Esophagus muscularis mucosa (tissue), 4 donors: ENCODE results near the gene JMJD6. TPM values are rescaled to one million over a fixed set of nuclear protein-coding genes. Genes with fewer than 3 reads are reported as not detected.

ENCODE experiments used
- DNase-seq: peaks from one replicate; pipeline ENCODE4 v3.0.0-alpha.2; 2017; ENCODE audit errors: extremely low spot score
- H3K27ac ChIP-seq, 4 donors: fragments of 200-600 bp; sonication (generic); replicated peaks in 1 of 4; 1 replicate in 3 of 4; 2 replicates in 1 of 4; pipeline ENCODE4 v1.5.1; 2016 to 2019; ENCODE audit warnings: mild to moderate bottlenecking in 1 of 4
- H3K27me3 ChIP-seq, 4 donors: fragments of 200-600 bp; sonication (generic); one replicate each; pipeline versions ENCODE4 v1.5.1 to v1.6.0; 2016 to 2019
- H3K36me3 ChIP-seq, 4 donors: fragments of 200-600 bp; sonication (generic); one replicate each; pipeline ENCODE4 v1.5.1; 2016 to 2019
- H3K4me1 ChIP-seq, 4 donors: fragments of 200-600 bp; sonication (generic); one replicate each; pipeline ENCODE4 v1.5.1; 2016 to 2019
- H3K4me3 ChIP-seq, 4 donors: fragments of 200-600 bp; sonication (generic); 1 replicate in 2 of 4; 2 replicates in 2 of 4; pipeline ENCODE4 v1.5.1; 2016 to 2019; ENCODE audit warnings: mild to moderate bottlenecking in 4 of 4, moderate library complexity in 1 of 4
- H3K9me3 ChIP-seq, 4 donors: fragments of 200-600 bp; sonication (generic); 1 replicate in 3 of 4; 2 replicates in 1 of 4; pipeline ENCODE4 v1.5.1; 2016 to 2019
- EP300 ChIP-seq: sonication (generic); formaldehyde crosslinking; IDR thresholded peaks from one replicate; pipeline ENCODE4 v1.6.1; 2017; ENCODE audit warnings: antibody characterized with exemption
- POLR2A ChIP-seq: fragments of 450-650 bp; IDR thresholded peaks from one replicate; pipeline ENCODE4 v1.6.1; 2017; ENCODE audit warnings: antibody characterized with exemption, moderate library complexity, mild to moderate bottlenecking, low read depth
- POLR2AphosphoS5 ChIP-seq, 2 donors: sonication (generic); formaldehyde crosslinking; IDR thresholded peaks; one replicate each; pipeline ENCODE4 v1.6.1; 2017; ENCODE audit warnings: antibody characterized with exemption in 2 of 2
- WGBS: methylation state at CpG from one replicate; pipeline ENCODE4 v1.1.5; 2018; 5-methylcytosine and 5-hydroxymethylcytosine counted together
- intact Hi-C: fragments of 100-400 bp; cut with DNase I; formaldehyde crosslinking; loops from one replicate; pipeline ENCODE4 v1.15.1; 2023
- total RNA-seq, 4 donors: library from RNA; depleted of rRNA; stranded (reverse); fragments of >200 nt; gene quantifications; one replicate each; pipeline versions ENCODE4 v1.1.0 to v1.2.1, GENCODE V29; 2016
- TF ChIP-seq, protein P1 (sequence below), 3 experiments: fragments of 200-600 bp in 2 of 3; fragments of 450-650 bp in 1 of 3; sonication (generic) in 2 of 3; IDR thresholded peaks; one replicate each; pipeline ENCODE4 v1.5.1; 2017 to 2019; ENCODE audit warnings: antibody characterized with exemption in 3 of 3, mild to moderate bottlenecking in 2 of 3, moderate library complexity in 1 of 3

The JMJD6 gene
- total RNA-seq, 4 donors from 2014 or later: 29.5 to 54.5 (median 49.5) TPM

DNA sequence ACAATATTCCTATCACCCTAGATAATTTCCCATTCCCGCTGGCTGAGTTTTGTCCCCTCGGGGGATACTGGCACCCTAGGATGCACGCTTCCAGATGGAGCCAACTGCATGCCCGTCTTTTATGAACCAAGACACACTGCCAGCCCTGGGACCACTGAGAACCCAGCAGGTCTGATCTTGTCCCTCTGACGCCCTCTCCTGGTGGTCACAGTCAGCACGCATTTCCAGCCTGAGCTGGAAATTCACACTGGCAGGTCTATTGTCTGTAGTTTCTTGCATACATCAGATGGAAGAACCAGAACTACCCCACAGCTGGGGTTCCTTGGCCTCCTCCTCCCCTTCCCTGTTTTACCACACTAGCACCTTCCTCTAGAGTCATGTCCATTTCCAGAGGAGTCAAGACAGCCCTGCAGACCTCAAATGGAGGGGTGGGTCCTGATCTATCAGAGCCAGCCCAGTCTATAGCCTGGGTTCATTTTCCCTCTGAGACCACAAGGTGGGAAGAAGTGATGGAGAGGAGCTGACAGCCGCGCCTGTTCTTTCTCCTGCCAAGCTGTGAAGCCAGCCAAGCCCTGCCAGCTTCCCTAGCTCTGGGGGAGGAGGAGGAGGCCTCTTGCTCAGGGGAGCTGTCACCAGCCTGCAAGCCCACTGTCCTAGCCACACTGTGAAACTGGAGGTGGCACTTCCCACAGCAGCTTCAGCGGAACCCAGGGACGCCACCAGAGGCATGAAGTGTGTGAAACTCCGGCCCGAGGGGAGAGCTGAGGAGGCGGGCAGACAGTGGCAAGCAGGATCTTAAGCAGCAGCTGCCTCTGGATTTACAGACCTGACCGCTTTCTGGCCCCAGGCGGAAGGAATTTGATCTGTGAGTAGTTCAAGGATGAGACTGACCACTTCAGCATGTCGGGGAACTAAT, 44.9 kb downstream of the JMJD6 start:
- Histone ChIP-seq H3K9me3 (no peaks in the 10 kb centered on the region), H3K4me1 (peaks cover 56 to 59% (median 58%) of the 10 kb centered on the region in 4 donors), H3K4me3 (no peak overlapping the region), H3K27me3 (no peaks in the 10 kb centered on the region), H3K36me3 (peaks cover 8 to 82% (median 61%) of the 10 kb centered on the region in 4 donors), H3K27ac (peak overlapping the region; percentile 89 to 96 (median 92))
- DNase-seq: no peak
- TF ChIP-seq POLR2A (no peak), POLR2AphosphoS5 (IDR thresholded peaks at IDR 0.05) (peak in 1 of 2 donors; percentile 47)
- TF ChIP-seq, protein P1, sequence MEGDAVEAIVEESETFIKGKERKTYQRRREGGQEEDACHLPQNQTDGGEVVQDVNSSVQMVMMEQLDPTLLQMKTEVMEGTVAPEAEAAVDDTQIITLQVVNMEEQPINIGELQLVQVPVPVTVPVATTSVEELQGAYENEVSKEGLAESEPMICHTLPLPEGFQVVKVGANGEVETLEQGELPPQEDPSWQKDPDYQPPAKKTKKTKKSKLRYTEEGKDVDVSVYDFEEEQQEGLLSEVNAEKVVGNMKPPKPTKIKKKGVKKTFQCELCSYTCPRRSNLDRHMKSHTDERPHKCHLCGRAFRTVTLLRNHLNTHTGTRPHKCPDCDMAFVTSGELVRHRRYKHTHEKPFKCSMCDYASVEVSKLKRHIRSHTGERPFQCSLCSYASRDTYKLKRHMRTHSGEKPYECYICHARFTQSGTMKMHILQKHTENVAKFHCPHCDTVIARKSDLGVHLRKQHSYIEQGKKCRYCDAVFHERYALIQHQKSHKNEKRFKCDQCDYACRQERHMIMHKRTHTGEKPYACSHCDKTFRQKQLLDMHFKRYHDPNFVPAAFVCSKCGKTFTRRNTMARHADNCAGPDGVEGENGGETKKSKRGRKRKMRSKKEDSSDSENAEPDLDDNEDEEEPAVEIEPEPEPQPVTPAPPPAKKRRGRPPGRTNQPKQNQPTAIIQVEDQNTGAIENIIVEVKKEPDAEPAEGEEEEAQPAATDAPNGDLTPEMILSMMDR (IDR thresholded peaks at IDR 0.05): peak; percentile 64 to 78 (median 74)
- 37% methylated on average over 13 of the region's 16 CpGs for WGBS
- intact Hi-C loops: loop anchor here (5.0 kb wide), 1 partner anchor 36 kb away; no protein-coding TSS in a partner anchor

DNA sequence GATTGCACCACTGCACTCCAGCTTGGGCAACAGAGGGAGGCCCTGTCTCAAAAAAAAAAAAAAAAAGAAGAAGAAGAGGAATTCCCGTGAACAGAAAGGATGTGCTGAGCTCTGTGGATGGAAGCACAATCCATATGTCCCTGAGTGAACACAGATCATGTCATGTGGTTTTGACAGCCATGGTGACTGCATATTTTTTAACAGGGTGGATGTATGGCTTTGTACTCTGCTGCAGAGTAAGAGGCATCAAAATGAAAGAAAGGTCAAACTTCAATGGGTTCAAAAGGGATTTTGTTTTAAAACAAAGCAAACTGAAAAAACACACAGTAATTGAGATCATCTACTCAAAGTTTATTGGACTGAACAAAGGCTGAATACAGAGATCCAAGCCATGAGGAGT, 47.2 kb downstream of the JMJD6 start:
- Histone ChIP-seq H3K27ac (no peak overlapping the region), H3K4me1 (peaks cover 33 to 37% (median 35%) of the 10 kb centered on the region in 4 donors), H3K4me3 (no peak overlapping the region), H3K9me3 (no peaks in the 10 kb centered on the region), H3K27me3 (no peaks in the 10 kb centered on the region), H3K36me3 (peaks cover 4 to 77% (median 66%) of the 10 kb centered on the region in 4 donors)
- DNase-seq: no peak
- intact Hi-C loops: no loop called here
- WGBS: 31% methylated on average over 1 of the region's 1 CpG
- TF ChIP-seq, protein P1 (IDR thresholded peaks at IDR 0.05): no peak
- TF ChIP-seq POLR2AphosphoS5 (IDR thresholded peaks at IDR 0.05): no peak
- TF ChIP-seq POLR2A: no peak

DNA sequence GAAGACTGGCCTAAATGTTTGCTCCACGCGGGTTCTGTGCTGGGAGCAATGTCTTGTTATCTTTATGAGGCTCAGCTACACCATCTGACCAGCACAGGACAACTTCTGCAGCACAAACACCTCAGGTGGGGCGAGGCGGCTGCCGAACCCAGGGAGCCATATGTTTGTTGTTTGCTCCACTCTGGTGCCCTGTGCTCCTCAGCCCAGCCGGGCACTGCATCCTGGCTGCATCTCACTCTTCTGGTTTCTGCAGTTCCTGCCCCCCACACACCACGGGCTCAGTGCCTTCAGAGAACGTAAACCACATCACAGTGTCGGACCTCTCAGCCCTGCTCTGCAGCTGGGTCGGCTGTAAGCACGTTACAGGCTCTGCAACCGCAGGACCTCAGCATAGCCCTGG, 48.1 kb downstream of the JMJD6 start:
- intact Hi-C loops: no loop called here

DNA sequence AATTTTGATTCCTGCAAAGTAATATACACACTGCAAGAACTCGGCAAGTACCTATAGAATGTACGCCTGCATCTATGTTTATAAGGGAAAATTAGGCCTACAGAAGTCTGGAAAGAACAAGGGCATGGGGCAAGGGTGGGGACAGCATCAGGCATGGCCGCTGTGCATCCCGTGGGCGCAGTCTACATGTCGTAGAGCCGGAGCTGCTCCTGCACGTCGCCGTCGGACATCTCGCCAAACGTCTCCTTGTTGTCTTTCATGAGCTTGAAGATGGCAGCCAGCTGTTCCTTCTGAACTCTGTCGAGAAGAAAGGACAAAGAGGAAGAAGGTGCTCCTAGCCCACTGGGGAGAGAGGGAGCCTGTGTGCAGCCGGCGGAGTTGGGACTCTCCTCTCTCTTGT, 49.0 kb downstream of the JMJD6 start:
- H3K4me1 ChIP-seq: peaks cover 16 to 22% (median 21%) of the 10 kb centered on the region in 4 donors
- intact Hi-C loops: no loop called here
- H3K9me3 ChIP-seq: no peaks in the 10 kb centered on the region
- WGBS: 81% methylated on average over 16 of the region's 16 CpGs
- H3K27me3 ChIP-seq: no peaks in the 10 kb centered on the region
- H3K4me3 ChIP-seq: no peak overlapping the region
- DNase-seq: no peak
- H3K36me3 ChIP-seq: peaks cover 4 to 59% (median 47%) of the 10 kb centered on the region in 4 donors
- TF ChIP-seq EP300: no peak
- TF ChIP-seq, protein P1 (IDR thresholded peaks at IDR 0.05): no peak
- TF ChIP-seq POLR2A: no peak
- TF ChIP-seq POLR2AphosphoS5 (IDR thresholded peaks at IDR 0.05): no peak
- H3K27ac ChIP-seq: no peak overlapping the region

More for the DNA sequence above, 48.1 kb downstream of the JMJD6 start:
- DNase-seq: no peak
- peaks cover 25 to 28% (median 26%) of the 10 kb centered on the region in 4 donors for H3K4me1 ChIP-seq
- H3K27ac ChIP-seq: no peak overlapping the region
- TF ChIP-seq POLR2AphosphoS5 (IDR thresholded peaks at IDR 0.05) (no peak), POLR2A (no peak), EP300 (no peak)
- TF ChIP-seq, protein P1 (IDR thresholded peaks at IDR 0.05): no peak
- H3K27me3 ChIP-seq: no peaks in the 10 kb centered on the region
- peaks cover 4 to 68% (median 56%) of the 10 kb centered on the region in 4 donors for H3K36me3 ChIP-seq
- H3K9me3 ChIP-seq: no peaks in the 10 kb centered on the region
- WGBS: 75% methylated on average over 5 of the region's 12 CpGs
- no peak overlapping the region for H3K4me3 ChIP-seq
